Stimulated activated CD8-positive, alpha-beta memory T cell treated with anti-CD3 and anti-CD28 coated beads, Interleukin-7, amount 100 ng/mL, for 48 hours (primary cell): ENCODE data around the gene APOL1.
A peak's percentile ranks its signal among the peaks of the same experiment; 100 is the strongest.
"Not testable (repeated sequence)": the region's sequence is repeated elsewhere in the genome, so short reads cannot be mapped to it uniquely, and the experiment has no call there.

Experiments used
- DNase-seq, 2 donors: peaks; one replicate each; pipeline ENCODE4 v3.0.0-alpha.2; 2020; ENCODE audit warnings: low read depth in 1 of 2; ENCODE audit errors: extremely low read depth in 1 of 2

Gene APOL1

GRCh38 chr22:36290391-36291075, 37.6 kb downstream of the APOL1 start:
- not testable (repeated sequence) for DNase-seq

- no peak for DNase-seq
Measured at GRCh38 chr22:36291831-36292740, 39.2 kb downstream of the APOL1 start.

GRCh38 chr22:36292823-36293530, 40.0 kb downstream of the APOL1 start:
- DNase-seq: no peak

DNA sequence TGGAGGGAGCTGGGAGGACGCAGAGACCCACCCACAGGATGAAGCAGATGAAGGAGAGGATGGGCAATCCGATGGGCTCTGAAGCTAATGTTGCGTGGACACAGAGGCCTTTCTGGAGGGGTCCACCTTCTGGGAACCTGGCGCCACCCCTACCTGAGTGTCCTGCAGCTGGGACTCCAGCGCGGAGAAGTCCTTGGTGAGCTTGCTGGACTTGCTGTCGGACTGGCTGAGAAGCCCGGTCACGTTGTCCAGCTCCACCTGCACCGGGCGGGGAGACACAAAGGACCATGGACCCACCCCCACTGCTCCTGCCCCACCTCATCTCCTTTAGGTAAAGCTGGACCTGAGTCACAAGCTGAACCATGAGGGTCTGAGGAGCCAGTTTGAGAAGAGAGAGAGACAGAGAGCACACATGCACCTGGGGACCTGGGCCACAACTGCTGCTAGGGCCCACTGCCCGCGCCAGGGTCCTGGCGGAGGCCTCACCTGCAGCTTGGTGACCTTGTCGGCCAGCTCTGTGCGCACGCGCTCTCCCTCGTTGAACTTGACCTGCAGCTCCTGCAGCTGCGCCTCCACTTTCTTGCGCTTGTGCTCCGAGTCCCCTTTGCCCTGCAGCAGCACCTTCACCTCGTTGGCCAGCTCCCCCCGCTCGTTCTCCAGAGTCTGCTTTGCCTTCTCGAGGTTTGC, 40.8 kb downstream of the APOL1 start:
- DNase-seq: no peak

- no peak for DNase-seq
Measured at GRCh38 chr22:36294293-36294620, 41.3 kb downstream of the APOL1 start.

GRCh38 chr22:36294801-36295200, 41.9 kb downstream of the APOL1 start:
- DNase-seq: no peak

GRCh38 chr22:36295247-36295646, 42.3 kb downstream of the APOL1 start:
- DNase-seq: no peak

DNA sequence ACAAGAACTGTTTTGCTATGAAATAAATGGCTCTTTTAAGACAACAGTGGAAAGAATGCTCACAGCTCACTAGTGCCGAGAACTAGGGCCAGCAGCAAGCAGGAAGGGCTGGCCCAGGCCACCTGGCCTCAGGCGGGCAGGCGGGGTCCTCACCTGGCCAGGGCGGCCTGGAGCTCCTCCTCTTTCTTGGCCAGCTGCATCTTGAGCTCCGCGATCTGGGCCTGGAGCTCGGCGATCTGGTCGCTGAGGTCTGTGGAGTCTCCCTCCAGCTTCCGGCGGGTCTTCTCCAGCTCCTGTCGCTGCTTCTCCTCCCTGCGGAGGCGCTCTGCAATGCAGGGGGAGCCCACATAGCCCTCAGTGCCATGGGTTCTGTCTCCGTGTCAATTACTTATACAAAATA, 43.8 kb downstream of the APOL1 start:
- no peak for DNase-seq

DNA sequence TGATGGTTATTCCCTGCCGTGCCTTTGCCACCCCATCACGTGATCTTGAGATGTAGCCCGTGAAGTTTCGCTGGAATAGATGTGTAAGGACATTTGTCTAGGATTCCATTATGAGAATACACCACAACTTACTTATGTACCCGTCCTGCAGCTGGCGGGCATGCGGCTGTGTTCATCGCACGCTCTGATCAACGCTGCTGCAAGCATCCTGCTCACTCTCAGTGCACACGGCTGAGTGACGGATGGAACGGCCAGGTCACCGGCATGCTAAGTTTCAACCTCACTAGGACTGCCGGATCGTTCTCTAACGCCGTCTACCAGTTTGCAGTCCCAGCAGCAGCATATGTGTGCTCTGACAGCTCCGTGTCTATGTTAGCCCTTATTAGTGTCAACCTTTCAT, 44.6 kb downstream of the APOL1 start:
- no peak for DNase-seq

GRCh38 chr22:36298118-36298517, 45.2 kb downstream of the APOL1 start:
- DNase-seq: no peak

- no peak for DNase-seq
Measured at GRCh38 chr22:36298601-36299000, 45.7 kb downstream of the APOL1 start.

- no peak for DNase-seq
Measured at GRCh38 chr22:36299295-36299694, 46.4 kb downstream of the APOL1 start.

DNA sequence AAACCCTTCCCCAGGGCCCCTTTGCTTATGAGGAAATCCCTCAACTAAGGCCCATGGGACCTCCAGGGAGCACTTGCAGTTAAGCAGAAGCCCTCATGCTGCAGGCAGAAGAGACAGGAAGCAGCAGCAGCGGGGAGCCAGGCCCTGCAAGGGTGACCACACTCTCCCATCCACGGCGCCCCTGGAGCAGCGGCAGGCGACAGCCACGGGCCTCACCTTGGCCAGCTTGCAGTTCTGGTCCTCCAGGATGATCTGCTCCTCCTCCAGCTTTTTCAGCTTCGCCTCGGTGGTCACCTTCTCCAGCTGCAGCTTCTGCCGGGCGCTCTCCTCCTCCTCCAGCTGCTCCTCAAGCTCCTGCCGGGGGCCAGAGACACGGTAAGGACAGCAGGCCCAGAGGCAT, 47.0 kb downstream of the APOL1 start:
- DNase-seq: no peak

- no peak for DNase-seq
Measured at GRCh38 chr22:36300396-36301212, 47.7 kb downstream of the APOL1 start.

DNA sequence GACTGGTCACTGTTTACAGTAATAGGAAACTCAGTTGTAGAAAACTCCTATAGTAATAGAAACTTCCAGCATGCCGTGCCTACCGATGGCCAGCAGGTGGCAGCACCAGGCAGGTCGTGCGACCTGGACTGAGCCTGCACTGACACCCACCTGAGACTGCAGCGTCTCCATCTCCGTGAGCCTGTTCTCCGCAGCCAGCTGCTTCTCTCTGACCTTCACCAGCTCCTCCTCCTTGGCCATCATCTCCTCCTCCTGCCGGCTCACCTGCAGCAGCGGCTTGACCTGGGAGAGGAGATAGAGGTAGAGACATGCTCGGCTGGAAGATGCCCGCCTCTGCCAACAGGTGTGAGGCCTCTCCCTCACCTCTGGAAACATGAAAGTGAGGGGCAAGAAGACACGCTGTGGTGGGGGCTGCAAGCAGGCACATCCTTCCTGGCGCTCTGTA, 48.5 kb downstream of the APOL1 start:
- DNase-seq: peak; percentile 58 to 63

DNA sequence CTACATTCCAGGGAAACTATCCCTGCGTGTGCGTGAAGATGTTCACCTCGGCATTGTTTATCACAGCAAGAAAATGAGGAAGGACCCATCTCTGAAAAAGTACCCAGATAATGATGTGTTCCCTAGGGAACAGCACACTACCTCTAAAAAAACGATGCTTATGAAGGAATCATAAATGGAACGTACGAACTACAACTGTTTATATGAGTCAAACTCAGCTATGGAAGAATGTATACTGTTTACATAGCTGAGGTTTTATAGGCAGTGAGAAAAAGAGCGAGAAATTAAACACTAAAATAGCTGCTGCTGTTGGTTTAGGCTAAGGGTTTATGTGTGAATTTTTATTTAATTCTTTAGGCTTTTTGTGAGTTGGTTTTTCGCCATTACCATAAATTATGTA, 48.9 kb downstream of the APOL1 start:
- no peak for DNase-seq

DNA sequence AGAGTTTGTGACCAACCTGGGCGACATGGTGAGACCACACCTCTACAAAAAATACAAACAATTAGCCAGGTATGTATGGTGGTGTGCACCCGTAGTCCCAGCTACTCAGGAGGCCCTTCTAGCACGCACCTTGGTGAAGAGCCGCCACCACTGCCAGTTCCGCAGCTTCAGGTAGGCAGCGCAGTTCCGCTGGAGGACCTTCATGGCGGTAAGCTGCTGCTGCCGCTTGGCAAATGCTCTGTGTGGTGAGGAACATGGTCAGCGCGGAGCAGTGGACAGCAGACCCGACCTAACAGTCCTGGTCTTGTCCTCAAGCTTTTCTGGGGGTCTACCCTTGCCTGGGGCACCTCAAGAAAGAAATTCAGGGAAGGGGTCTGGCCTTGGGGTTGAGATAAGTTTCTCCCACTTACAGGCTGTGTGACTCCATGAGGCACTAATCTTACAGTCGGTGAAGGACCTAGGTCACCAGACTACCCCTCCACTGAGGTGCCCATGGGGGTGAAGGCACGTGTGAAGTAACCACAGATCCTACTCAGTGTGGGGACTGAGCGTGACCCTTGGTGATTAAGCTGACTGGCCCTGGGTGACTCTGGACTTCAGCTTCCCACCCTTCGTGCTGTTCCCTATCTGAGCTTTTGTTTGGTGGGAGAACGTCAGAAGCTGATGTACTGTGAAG, 49.6 kb downstream of the APOL1 start:
- no peak for DNase-seq

- DNase-seq: no peak
Measured at GRCh38 chr22:36303115-36303467, 50.2 kb downstream of the APOL1 start.

GRCh38 chr22:36303874-36304273, 50.9 kb downstream of the APOL1 start:
- no peak for DNase-seq

GRCh38 chr22:36304429-36304828, 51.5 kb downstream of the APOL1 start:
- DNase-seq: no peak
